K562 (cell line): ENCODE results near the gene MCU. TPM values are rescaled to one million over a fixed set of nuclear protein-coding genes. Genes with fewer than 3 reads are reported as not detected.

Experiments used
- ATAC-seq: fragments of 200-7000 bp; cut with Tn5 transposase; 3 replicates; pipeline ENCODE4 v1.9.1; 2020; ENCODE audit warnings: moderate library complexity
- BruUV-seq: library from RNA; stranded (reverse); fragments of 400-500 nt; replicated peaks from 2 replicates; lab custom pipeline; 2021; lab: Mats Ljungman, UMichigan
- CTCF ChIA-PET: fragments of 300-600 bp; formaldehyde crosslinking; extraction: SDS; loops from one replicate; lab custom pipeline; 2021; ENCODE audit warnings: low intra/inter-chr PET ratio; lab: Yijun Ruan, JAX
- POLR2A ChIA-PET: fragments of 300-600, 350-650 bp; sonication (Branson Sonifier 250); formaldehyde crosslinking; extraction: SDS; loops from one replicate; lab custom pipeline; 2021; ENCODE audit warnings: antibody characterized with exemption, inconsistent platforms; lab: Yijun Ruan, JAX
- DNase-seq, 4 experiments: peaks; one replicate each; pipeline versions ENCODE4 v3.0.0 to v3.0.0-alpha.2; 2011 to 2018; ENCODE audit warnings: low spot score in 3 of 4, mixed read lengths in 3 of 4; ENCODE audit errors: extremely low read depth in 1 of 4
- FAIRE-seq: peaks from 2 replicates; lab custom pipeline; 2011; peaks lifted over from hg19 to GRCh38; lab: Jason Lieb, UNC
- H2AFZ ChIP-seq: 2 replicates; pipeline ENCODE4 v1.6.0; 2011; ENCODE audit warnings: low read depth, low read length, control low read depth, inconsistent platforms
- H3K27ac ChIP-seq: fragments of 200-600 bp; 3 replicates; pipeline ENCODE4 v1.8.0; 2011; ENCODE audit warnings: low read depth, mild to moderate bottlenecking, control low read depth, inconsistent platforms, low read length, moderate library complexity, mixed read lengths; ENCODE audit errors: extremely low read depth
- H3K27me3 ChIP-seq, 2 experiments: fragments of 300-600 bp in 1 of 2; 2 replicates in 1 of 2; 3 replicates in 1 of 2; pipeline versions ENCODE4 v1.6.0 to v1.8.0; 2011; ENCODE audit warnings: inconsistent platforms in 2 of 2, low read length in 2 of 2, mild to moderate bottlenecking in 1 of 2, mixed read lengths in 1 of 2, moderate library complexity in 1 of 2; ENCODE audit not compliant: control insufficient read depth in 2 of 2, insufficient read depth in 2 of 2
- H3K36me3 ChIP-seq: fragments of 300-600 bp; 3 replicates; pipeline ENCODE4 v1.8.0; 2011; ENCODE audit warnings: mild to moderate bottlenecking, low read length, inconsistent platforms; ENCODE audit not compliant: control insufficient read depth, insufficient read depth
- H3K4me1 ChIP-seq, 2 experiments: fragments of 200-600 bp in 1 of 2; replicated peaks in 1 of 2; 2 replicates in 1 of 2; 3 replicates in 1 of 2; pipeline versions ENCODE4 v1.5.1 to v1.8.0; 2011; ENCODE audit warnings: inconsistent platforms in 2 of 2, low read length in 2 of 2, mild to moderate bottlenecking in 1 of 2, mixed read lengths in 1 of 2, moderate library complexity in 1 of 2; ENCODE audit not compliant: control insufficient read depth in 2 of 2, insufficient read depth in 2 of 2
- H3K4me2 ChIP-seq: 2 replicates; pipeline ENCODE4 v1.6.1; 2011; ENCODE audit warnings: low read length, control low read depth, inconsistent platforms, mixed read lengths; ENCODE audit not compliant: insufficient read depth
- H3K4me3 ChIP-seq: fragments of 200-600 bp; sonication (generic), shearing (Covaris generic); 2 replicates; pipeline ENCODE4 v1.5.1; 2016; ENCODE audit warnings: control low read depth, inconsistent platforms
- H3K79me2 ChIP-seq: fragments of 200-600 bp; 3 replicates; pipeline ENCODE4 v1.8.0; 2011; ENCODE audit warnings: low read length, inconsistent platforms; ENCODE audit not compliant: control insufficient read depth, insufficient read depth
- H3K9ac ChIP-seq, 2 experiments: 2 replicates each; pipeline versions ENCODE4 v1.6.0 to v1.6.1; 2011; ENCODE audit warnings: low read depth in 2 of 2, low read length in 2 of 2, control low read depth in 1 of 2, inconsistent platforms in 1 of 2, mild to moderate bottlenecking in 1 of 2, mixed read lengths in 1 of 2; ENCODE audit not compliant: insufficient read depth in 1 of 2
- H3K9me1 ChIP-seq: one replicate; pipeline ENCODE4 v1.6.0; 2011; ENCODE audit warnings: inconsistent platforms, mild to moderate bottlenecking, low read length, moderate library complexity; ENCODE audit not compliant: control insufficient read depth, insufficient read depth
- H3K9me3 ChIP-seq: replicated peaks from 2 replicates; pipeline ENCODE4 v1.5.1; 2011; ENCODE audit warnings: low read depth, low read length, inconsistent platforms; ENCODE audit not compliant: control insufficient read depth, insufficient read depth
- H4K20me1 ChIP-seq: replicated peaks from 2 replicates; pipeline ENCODE4 v1.6.1; 2011; ENCODE audit warnings: low read length, inconsistent platforms, mixed read lengths; ENCODE audit not compliant: control insufficient read depth, insufficient read depth
- BHLHE40 ChIP-seq: IDR thresholded peaks from 2 replicates; pipeline ENCODE4 v1.6.1; 2011; ENCODE audit warnings: low read length, improper control_type of control experiment
- CBX2 ChIP-seq: fragments of 200-600 bp; sonication (generic); IDR thresholded peaks from one replicate; pipeline ENCODE4 v1.6.1; 2012; ENCODE audit warnings: mild to moderate bottlenecking, low read length, inconsistent platforms; ENCODE audit not compliant: insufficient read depth, poor library complexity, severe bottlenecking
- CEBPB ChIP-seq: fragments of 450-650 bp; IDR thresholded peaks from 2 replicates; pipeline ENCODE4 v1.6.1; 2016; ENCODE audit warnings: missing genetic modification characterization, missing compliant biosample characterization
- ETV1 ChIP-seq: fragments of 450-650 bp; conservative IDR thresholded peaks from 2 replicates; pipeline ENCODE4 v1.6.1; 2016; ENCODE audit warnings: missing genetic modification characterization, control low read depth, low read depth, missing compliant biosample characterization
- L3MBTL2 ChIP-seq: fragments of 450-650 bp; IDR thresholded peaks from 2 replicates; pipeline ENCODE4 v1.6.1; 2016; ENCODE audit warnings: mild to moderate bottlenecking, moderate library complexity
- NFATC3 ChIP-seq: fragments of 450-650 bp; IDR thresholded peaks from 2 replicates; pipeline ENCODE4 v1.6.1; 2017; ENCODE audit warnings: mild to moderate bottlenecking
- NFIC ChIP-seq: fragments of 450-650 bp; IDR thresholded peaks from 2 replicates; pipeline ENCODE4 v1.6.1; 2017; ENCODE audit warnings: mild to moderate bottlenecking, inconsistent platforms
- TOE1 ChIP-seq, 2 experiments: fragments of 450-650 bp in 1 of 2; sonication (generic) in 1 of 2; formaldehyde crosslinking in 1 of 2; IDR thresholded peaks; 2 replicates each; pipeline versions ENCODE4 v1.7.1 to v1.8.0; 2016 to 2022; ENCODE audit warnings: borderline replicate concordance in 2 of 2, mild to moderate bottlenecking in 2 of 2, antibody characterized with exemption in 1 of 2, inconsistent platforms in 1 of 2, low read depth in 1 of 2, missing genetic modification reagents in 1 of 2, moderate library complexity in 1 of 2
- ZFP1 ChIP-seq: fragments of 450-650 bp; formaldehyde crosslinking; IDR thresholded peaks from 2 replicates; pipeline ENCODE4 v1.4.0; 2020; ENCODE audit warnings: mild to moderate bottlenecking, mixed read lengths
- ZFPM2 ChIP-seq: fragments of 250-450 bp; sonication (Bioruptor Pico); IDR thresholded peaks from 2 replicates; pipeline ENCODE4 v1.5.1; 2022; ENCODE audit warnings: mild to moderate bottlenecking
- WGBS: fragments of 100-300 bp; shearing (Covaris generic); methylation state at CpG from one replicate; pipeline ENCODE4 v1.1.6; 2016; ENCODE audit warnings: low coverage, mixed read lengths; ENCODE audit not compliant: insufficient coverage; ENCODE audit errors: missing lambda C conversion rate; 5-methylcytosine and 5-hydroxymethylcytosine counted together
- in situ Hi-C: fragments of 300-500 bp; cut with MboI; formaldehyde crosslinking; loops from 4 replicates; pipeline ENCODE4 v1.15.0; 2018; ENCODE audit warnings: inconsistent platforms, mixed read lengths
- intact Hi-C: fragments of 100-400 bp; cut with micrococcal nuclease; formaldehyde crosslinking; loops from 2 replicates; pipeline ENCODE4 v1.14.2; 2022
- polyA plus RNA-seq, 8 experiments: library from polyadenylated mRNA; depleted of rRNA in 4 of 8; stranded (reverse) in 5 of 8; unstranded in 3 of 8; fragments of >200 nt; fragmentation: Nextera tagmentation in 2 of 8; fragmentation: Illumina TruSeq in 1 of 8; extraction: Ambion mirVana in 2 of 8; extraction: Trizol in 1 of 8; gene quantifications; 2 replicates each; pipeline versions ENCODE4 v1.2.1 to v1.2.3, GENCODE V29; 2011 to 2014; ENCODE audit warnings: inconsistent platforms in 1 of 8, missing spikeins in 1 of 8
- total RNA-seq, 7 experiments: library from RNA; depleted of rRNA in 6 of 7; stranded (reverse); fragments of >200 nt in 6 of 7; fragmentation: Illumina TruSeq in 2 of 7; extraction: Trizol in 2 of 7; gene quantifications; 2 replicates each; pipeline versions ENCODE4 v1.2.1 to v1.2.3, GENCODE V29; 2011 to 2021; ENCODE audit warnings: low replicate concordance in 1 of 7
- TF ChIP-seq, protein P1 (sequence below): IDR thresholded peaks from 2 replicates; pipeline ENCODE4 v1.6.1; 2012; ENCODE audit warnings: low read depth, low read length, improper control_type of control experiment, borderline replicate concordance
- TF ChIP-seq, protein P2 (sequence below): fragments of 250-450 bp; sonication (Bioruptor Pico); IDR thresholded peaks from 2 replicates; pipeline ENCODE4 v1.8.0; 2022; ENCODE audit warnings: moderate library complexity, mild to moderate bottlenecking, inconsistent platforms

Gene MCU
- total and polyA plus RNA-seq, 9 of the 15 experiments (the other 6 are each of a cell fraction or from before 2014, with no cell fraction given): 8.2 to 88.8 (median 21.3) TPM

DNA sequence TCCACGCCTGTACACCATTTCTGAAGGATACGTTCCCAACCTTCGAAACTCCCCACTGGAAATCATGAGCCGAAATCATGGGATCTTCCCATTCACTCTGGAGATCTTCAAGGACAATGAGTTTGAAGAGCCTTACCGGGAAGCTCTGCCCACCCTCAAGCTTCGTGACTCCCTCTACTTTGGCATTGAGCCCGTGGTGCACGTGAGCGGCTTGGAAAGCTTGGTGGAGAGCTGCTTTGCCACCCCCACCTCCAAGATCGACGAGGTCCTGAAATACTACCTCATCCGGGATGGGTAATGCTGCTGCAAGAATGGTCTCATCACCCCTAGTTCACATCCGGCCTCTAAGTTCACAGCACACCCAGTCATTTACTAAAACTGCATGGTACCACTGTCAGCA lies 232.4 kb downstream of the MCU start:
- 9% methylated on average over 13 of the region's 13 CpGs for WGBS
- Histone ChIP-seq H3K27me3 (peaks cover 16 to 27% of the 10 kb centered on the region in 2 experiments), H4K20me1 (no peaks in the 10 kb centered on the region), H3K9me3 (no peaks in the 10 kb centered on the region; the same call in 1 of the 2 replicates), H2AFZ (no peak overlapping the region), H3K9ac (peak overlapping the region in 1 of 2 experiments; percentile 39; a peak in 1 of 4 replicates), H3K4me2 (no peak overlapping the region), H3K9me1 (no peaks in the 10 kb centered on the region), H3K4me3 (no peak overlapping the region), H3K4me1 (no peaks in the 10 kb centered on the region; a peak in 1 of 5 replicates), H3K27ac (no peak overlapping the region), H3K79me2 (no peaks in the 10 kb centered on the region), H3K36me3 (no peaks in the 10 kb centered on the region)
- FAIRE-seq: no peak
- no TSS peak for BruUV-seq
- TF ChIP-seq NFIC (peak; percentile 77), ETV1 (tag) (0 out of 2 replicates have a peak, but pooled peaks have one; percentile 16), L3MBTL2 (peak; percentile 63), BHLHE40 (peak; percentile 89), CEBPB (tag) (no peak)
- CTCF ChIA-PET: no interaction called here
- no peak for DNase-seq
- intact Hi-C loops: no loop called here
- ATAC-seq: no peak
- in situ Hi-C loops: no loop called here
- POLR2A ChIA-PET: interaction anchor here (0.8 kb wide), 1 partner anchor 10 kb away, joined by 3 read pairs; no protein-coding TSS in a partner anchor

DNA sequence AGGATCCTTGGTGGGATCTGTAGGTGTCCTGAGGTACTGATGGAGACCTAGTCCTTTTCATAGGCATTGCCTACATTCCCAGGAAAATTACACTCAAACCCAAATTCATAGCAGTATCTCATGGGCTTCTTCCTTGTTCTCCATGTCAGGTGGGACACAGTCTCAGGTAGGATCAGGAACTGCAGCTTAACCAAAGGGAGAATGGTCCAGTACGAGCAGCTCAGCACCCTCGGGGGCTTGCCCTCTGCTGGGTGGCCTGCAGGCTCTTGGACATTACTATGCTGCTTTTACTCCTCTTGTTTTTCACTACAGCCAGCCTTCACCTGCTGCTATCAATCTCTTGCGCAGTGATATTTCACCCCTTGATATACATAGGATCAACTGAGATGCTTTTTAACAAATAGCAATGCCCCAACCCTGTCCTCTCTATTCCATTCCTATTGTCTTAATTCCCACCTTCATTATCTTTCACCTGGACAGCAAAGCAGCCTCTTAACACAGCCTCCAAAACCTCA lies 234.1 kb downstream of the MCU start:
- WGBS: 6% methylated on average over 3 of the region's 3 CpGs
- ATAC-seq (peak; percentile 66), DNase-seq (no peak), FAIRE-seq (no peak)
- Histone ChIP-seq H3K9me3 (no peaks in the 10 kb centered on the region; the same call in 1 of the 2 replicates), H2AFZ (no peak overlapping the region), H3K9me1 (no peaks in the 10 kb centered on the region), H3K4me1 (no peaks in the 10 kb centered on the region; a peak in 1 of 5 replicates), H3K9ac (no peak overlapping the region), H3K27ac (no peak overlapping the region), H3K4me3 (no peak overlapping the region), H4K20me1 (no peaks in the 10 kb centered on the region), H3K27me3 (peaks cover 16 to 27% of the 10 kb centered on the region in 2 experiments), H3K36me3 (no peaks in the 10 kb centered on the region), H3K4me2 (no peak overlapping the region), H3K79me2 (no peaks in the 10 kb centered on the region)
- ChIA-PET POLR2A (interaction anchor here (0.6 to 2.2 kb wide), 3 partner anchors 9 to 231 kb away, joined by 3 to 11 read pairs (median 5); no protein-coding TSS in a partner anchor), CTCF (no interaction called here)
- no TSS peak for BruUV-seq
- intact Hi-C loops (no loop called here), in situ Hi-C loops (no loop called here)
- TF ChIP-seq TOE1 (IDR thresholded peaks at IDR 0.05; ENCODE audit: borderline replicate concordance): no peak
- no peak for TF ChIP-seq TOE1 (CRISPR knock-in tag; IDR thresholded peaks at IDR 0.05; ENCODE audit: borderline replicate concordance, low read depth)
- no peak for TF ChIP-seq NFATC3
- no peak for TF ChIP-seq CBX2
- TF ChIP-seq, protein P1, sequence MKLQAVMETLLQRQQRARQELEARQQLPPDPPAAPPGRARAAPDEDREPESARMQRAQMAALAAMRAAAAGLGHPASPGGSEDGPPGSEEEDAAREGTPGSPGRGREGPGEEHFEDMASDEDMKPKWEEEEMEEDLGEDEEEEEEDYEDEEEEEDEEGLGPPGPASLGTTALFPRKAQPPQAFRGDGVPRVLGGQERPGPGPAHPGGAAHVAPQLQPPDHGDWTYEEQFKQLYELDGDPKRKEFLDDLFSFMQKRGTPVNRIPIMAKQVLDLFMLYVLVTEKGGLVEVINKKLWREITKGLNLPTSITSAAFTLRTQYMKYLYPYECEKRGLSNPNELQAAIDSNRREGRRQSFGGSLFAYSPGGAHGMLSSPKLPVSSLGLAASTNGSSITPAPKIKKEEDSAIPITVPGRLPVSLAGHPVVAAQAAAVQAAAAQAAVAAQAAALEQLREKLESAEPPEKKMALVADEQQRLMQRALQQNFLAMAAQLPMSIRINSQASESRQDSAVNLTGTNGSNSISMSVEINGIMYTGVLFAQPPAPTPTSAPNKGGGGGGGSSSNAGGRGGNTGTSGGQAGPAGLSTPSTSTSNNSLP: no peak
- TF ChIP-seq ZFP1 (CRISPR knock-in tag): no peak
- no peak for TF ChIP-seq ZFPM2 (CRISPR knock-in tag)
- TF ChIP-seq, protein P2, sequence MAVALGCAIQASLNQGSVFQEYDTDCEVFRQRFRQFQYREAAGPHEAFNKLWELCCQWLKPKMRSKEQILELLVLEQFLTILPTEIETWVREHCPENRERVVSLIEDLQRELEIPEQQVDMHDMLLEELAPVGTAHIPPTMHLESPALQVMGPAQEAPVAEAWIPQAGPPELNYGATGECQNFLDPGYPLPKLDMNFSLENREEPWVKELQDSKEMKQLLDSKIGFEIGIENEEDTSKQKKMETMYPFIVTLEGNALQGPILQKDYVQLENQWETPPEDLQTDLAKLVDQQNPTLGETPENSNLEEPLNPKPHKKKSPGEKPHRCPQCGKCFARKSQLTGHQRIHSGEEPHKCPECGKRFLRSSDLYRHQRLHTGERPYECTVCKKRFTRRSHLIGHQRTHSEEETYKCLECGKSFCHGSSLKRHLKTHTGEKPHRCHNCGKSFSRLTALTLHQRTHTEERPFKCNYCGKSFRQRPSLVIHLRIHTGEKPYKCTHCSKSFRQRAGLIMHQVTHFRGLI (CRISPR knock-in tag): no peak
